OCI-LY3 (cell line): Measurements from ENCODE around the gene IGF2BP3.

ENCODE experiments used
- CTCF ChIP-seq: fragments of 200-600, 300-600 bp; sonication (generic); IDR thresholded peaks from 2 replicates; pipeline ENCODE4 v1.5.1; 2014; ENCODE audit warnings: antibody characterized with exemption, low read length, low read depth
- EZH2phosphoT487 ChIP-seq: fragments of 200-600 bp; shearing (Covaris generic); IDR thresholded peaks from 2 replicates; pipeline ENCODE4 v1.6.1; 2018; ENCODE audit warnings: antibody characterized with exemption, mixed run types, low read depth

- TF ChIP-seq CTCF = no peak
- TF ChIP-seq EZH2phosphoT487 = no peak
These were observed 4.7 kb upstream of the IGF2BP3 start for GRCh38 chr7:23474829-23475575.
